SHP77 treated with DMSO at 0.1 percent for 48 hours (cell line): ENCODE data around the gene ARHGEF28.

Experiments
- DNase-seq: peaks from one replicate; lab custom pipeline; 2025; lab: John Stamatoyannopoulos, UW

ARHGEF28 gene

DNA sequence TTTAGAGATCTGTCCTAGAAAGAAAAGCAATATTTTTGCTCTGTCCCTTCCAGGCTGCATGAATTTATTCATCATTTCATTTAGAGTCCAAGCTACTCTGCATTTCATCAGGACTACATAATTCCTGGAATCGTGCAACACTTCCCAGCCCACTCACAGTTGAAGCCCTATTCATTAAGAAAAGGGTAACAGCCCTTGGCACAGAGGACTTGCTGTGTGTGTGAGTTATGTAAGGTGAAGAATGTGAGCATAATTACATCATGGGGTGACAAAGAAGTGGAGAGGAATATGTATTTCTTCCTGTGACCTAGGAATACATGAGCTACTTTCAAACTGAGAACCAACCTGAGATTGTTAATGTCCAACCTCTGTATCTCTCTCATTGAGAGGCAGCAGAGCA, 317.4 kb downstream of the ARHGEF28 start:
- no peak for DNase-seq

DNA sequence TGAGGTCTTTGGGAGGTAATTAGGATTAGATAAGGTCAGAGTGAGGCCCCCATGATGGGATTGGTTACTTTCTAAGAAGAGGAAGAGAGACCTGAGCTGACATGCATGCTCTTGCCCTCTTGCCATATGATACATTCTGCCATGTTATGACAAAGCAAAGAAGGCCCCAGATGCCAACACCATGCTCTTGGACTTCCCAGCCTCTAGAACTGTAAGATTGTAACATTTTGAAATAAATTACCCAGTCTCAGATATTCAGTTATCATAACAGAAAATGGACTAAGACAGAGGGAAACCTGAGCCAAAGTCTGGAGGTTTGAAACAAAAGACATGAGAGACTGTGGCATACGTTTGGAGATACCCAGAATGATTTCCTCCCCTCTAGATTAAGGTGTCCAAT, 318.6 kb downstream of the ARHGEF28 start:
- DNase-seq = no peak

DNA sequence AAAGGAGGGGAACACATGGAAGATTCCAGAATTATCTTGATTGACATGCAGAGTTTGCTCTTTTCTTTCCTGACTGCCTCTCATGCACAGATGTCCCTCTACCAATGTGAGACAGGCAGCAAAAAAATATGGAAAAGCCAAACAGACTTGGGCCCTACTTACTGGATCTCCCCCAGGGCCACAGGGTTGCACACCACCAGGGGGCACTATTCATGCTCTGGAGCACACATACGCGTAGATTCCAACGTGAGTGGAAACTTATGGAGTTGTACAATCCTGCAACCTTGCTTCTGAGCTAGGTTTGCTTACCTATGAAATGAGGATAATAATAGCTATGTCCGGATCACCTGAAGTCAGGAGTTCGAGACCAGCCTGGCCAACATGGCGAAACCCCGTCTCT, 319.5 kb downstream of the ARHGEF28 start:
- no peak for DNase-seq

- no peak for DNase-seq
Measured at GRCh38 chr5:73946278-73946677, 320.3 kb downstream of the ARHGEF28 start.

DNA sequence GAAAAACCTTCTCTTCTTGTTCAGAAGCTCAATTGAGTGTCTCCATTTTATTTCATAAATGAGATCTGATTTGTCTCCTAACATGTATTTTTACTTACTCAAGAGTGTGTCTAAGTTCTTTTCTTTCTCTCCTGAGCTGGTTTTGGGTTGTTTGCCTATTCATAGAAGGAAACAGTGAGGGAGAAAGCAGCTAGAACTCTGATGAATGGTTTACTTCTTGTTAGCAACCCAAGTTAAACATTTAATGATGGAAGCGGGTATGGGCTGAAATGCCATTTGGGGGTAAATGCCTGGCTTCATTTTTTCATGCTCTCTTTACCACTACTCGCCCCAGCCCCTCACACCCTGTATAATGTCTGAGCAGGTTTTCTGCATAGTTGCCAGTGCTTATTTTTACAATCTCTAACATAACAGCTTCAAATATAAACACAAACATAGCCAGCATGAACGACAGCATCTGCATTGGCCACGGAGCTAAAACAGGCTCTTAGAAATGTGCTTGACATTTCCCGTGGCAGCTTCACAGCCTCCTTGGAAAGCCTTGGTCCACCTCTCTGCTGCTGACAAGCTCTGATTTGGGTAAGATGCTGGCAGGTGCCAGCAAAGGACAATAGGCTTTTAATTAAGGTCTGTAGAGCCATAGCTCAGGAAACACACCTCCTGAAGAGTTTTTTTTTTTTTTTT, 321.1 kb downstream of the ARHGEF28 start:
- DNase-seq = no peak

DNA sequence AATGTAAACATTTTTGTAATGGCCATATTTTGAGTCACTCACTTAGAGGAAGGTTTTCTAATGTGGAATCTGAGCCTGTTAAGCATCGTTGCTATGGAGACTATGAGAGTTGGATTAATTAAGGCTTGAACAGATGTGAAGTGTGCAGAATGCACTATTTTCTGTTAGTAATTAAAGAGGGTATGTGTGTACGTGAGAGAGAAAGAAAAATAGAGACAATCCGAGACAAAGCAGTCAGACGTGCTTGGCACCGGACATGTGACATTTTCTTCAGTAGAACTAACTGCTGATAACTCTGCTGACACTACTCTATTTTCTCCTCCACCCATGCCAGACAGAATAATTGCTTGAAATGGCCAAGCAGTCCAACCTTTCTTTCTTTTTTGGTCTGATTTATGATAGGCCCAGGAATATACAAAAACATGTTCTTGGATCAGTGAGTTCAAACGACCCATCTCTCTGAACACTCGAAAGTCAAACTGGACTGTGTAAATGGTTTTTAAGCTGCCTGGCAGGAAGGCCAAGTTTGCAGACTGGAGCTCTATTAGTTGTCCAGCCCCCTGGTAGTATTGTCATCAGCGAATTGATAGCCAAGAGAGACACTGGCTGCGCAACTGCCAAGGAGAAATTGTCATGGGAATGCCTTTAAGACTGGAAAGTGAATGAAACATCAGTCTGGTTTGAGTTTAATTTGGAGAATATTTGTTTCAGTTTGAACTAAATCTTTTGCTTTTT, 322.1 kb downstream of the ARHGEF28 start:
- DNase-seq = no peak

- no peak for DNase-seq
Measured at GRCh38 chr5:73948720-73949119, 322.7 kb downstream of the ARHGEF28 start.

GRCh38 chr5:73950441-73950873, 324.5 kb downstream of the ARHGEF28 start:
- DNase-seq = no peak

- DNase-seq = no peak
Measured at GRCh38 chr5:73950912-73951430, 325.0 kb downstream of the ARHGEF28 start.

DNA sequence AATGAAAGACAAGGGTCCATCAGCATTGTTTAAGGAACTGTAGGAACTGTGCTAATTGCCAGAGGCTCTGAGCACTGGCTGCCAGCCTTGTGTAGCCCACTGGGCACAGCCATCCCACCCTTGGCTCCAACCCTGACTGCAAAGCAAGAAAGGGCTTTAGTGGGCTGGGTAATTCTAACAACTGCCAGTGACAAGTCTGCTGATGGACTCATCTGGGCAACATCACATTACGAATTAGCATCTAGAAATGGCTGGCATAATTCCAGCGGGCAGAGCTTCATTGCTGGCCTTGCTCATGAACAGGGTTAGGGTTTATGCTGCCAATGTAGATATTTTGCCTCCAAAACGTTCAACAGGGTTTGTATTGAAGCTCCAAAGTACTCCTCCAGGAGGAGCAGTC, 326.9 kb downstream of the ARHGEF28 start:
- DNase-seq = no peak

- no peak for DNase-seq
Measured at GRCh38 chr5:73954381-73954780, 328.4 kb downstream of the ARHGEF28 start.

- DNase-seq = no peak
Measured at GRCh38 chr5:73955271-73955846, 329.4 kb downstream of the ARHGEF28 start.

GRCh38 chr5:73957397-73958001, 331.5 kb downstream of the ARHGEF28 start:
- no peak for DNase-seq

GRCh38 chr5:73958037-73958436, 332.0 kb downstream of the ARHGEF28 start:
- DNase-seq = no peak

GRCh38 chr5:73960023-73960422, 334.0 kb downstream of the ARHGEF28 start:
- no peak for DNase-seq

GRCh38 chr5:73960426-73960825, 334.4 kb downstream of the ARHGEF28 start:
- DNase-seq = no peak

DNA sequence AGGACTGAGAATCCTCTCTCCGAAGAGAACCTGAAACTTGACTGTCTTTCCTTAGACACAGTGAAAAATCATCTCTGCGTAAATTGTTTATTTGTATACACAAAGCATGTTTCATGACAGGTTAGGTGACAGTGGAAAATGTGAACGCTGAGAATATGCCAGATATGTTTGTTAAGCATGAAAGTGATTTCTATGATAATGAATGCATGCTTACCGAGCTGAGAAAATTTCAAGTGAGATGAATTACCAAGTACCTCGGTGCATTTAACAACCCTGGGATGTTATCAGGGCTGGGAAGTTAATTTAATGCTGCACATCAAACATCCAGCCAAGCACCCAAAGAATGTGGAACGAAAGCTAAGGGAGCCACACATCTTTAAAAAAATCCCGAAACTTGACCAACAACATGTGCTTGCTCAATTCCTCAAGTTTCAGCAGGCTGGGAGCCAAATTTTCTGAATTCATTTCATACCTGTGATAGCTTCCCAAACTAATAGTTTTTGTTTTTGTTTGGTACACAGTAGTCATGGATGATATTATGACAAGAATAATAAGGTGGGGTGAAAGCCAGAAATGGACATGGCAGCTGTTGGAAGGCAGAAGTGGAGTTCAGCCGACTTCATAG, 336.9 kb downstream of the ARHGEF28 start:
- no peak for DNase-seq

DNA sequence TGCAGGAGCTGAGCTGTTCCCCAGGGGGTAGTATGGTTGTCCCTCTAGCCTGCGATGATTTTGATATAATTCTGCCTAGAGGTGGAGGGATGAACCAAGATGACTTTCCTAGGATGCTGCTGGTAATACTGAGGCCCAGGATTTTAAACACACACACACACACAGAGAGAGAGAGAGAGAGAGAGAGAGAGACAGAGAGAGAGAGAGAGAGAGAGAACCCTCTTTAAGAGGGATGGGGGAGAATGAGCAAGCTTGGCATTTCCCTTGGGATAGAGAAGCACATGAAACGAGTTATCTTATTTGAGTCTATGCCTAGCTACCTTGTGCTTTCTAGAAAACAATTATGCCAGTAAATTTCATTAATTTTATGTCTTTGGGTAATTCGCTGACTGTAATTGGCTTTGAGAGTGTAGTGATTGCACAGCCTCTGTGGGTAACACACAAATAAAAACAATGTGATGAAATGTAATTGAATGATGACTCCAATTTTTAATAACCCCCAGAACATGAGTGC, 338.4 kb downstream of the ARHGEF28 start:
- no peak for DNase-seq

GRCh38 chr5:73966451-73966850, 340.5 kb downstream of the ARHGEF28 start:
- DNase-seq = no peak

GRCh38 chr5:73967347-73967746, 341.4 kb downstream of the ARHGEF28 start:
- no peak for DNase-seq

GRCh38 chr5:73968246-73968645, 342.2 kb downstream of the ARHGEF28 start:
- no peak for DNase-seq

GRCh38 chr5:73968729-73969128, 342.7 kb downstream of the ARHGEF28 start:
- no peak for DNase-seq
